Panc1 (cell line): ENCODE measurements around the gene LYST. TPM values are rescaled to one million over a fixed set of nuclear protein-coding genes. Genes with fewer than 3 reads are reported as not detected.

Experiments used
- ATAC-seq: fragments of 200-7000 bp; cut with Tn5 transposase; 2 replicates; pipeline ENCODE4 v1.9.1; 2020; ENCODE audit warnings: mild to moderate bottlenecking, moderate library complexity
- BruUV-seq: library from RNA; stranded (reverse); fragments of 400-500 nt; replicated peaks from 2 replicates; lab custom pipeline; 2021; lab: Mats Ljungman, UMichigan
- CTCF ChIA-PET: fragments of 300-600 bp; sonication (Branson Sonifier 250); formaldehyde crosslinking; loops from one replicate; lab custom pipeline; 2022; ENCODE audit warnings: antibody characterized with exemption; lab: Charles Lee
- POLR2A ChIA-PET: fragments of 300-600 bp; sonication (Branson Sonifier 250); formaldehyde crosslinking; loops from one replicate; lab custom pipeline; 2022; ENCODE audit warnings: antibody characterized with exemption; lab: Charles Lee
- DNase-seq: peaks from one replicate; pipeline ENCODE4 v3.0.0-alpha.2; 2010; ENCODE audit warnings: low read depth, low spot score
- H3K27ac ChIP-seq: 2 replicates; pipeline ENCODE4 v1.5.1; 2011; ENCODE audit warnings: mild to moderate bottlenecking, low read length, inconsistent platforms
- H3K27me3 ChIP-seq: fragments of 200-500 bp; sonication (Bioruptor generic); 2 replicates; pipeline ENCODE4 v1.6.0; 2014; ENCODE audit warnings: low read length, inconsistent platforms; ENCODE audit not compliant: control insufficient read depth, insufficient read depth
- H3K36me3 ChIP-seq: fragments of 200-500 bp; sonication (Bioruptor generic); 2 replicates; pipeline ENCODE4 v1.5.1; 2014; ENCODE audit warnings: inconsistent platforms, mild to moderate bottlenecking, low read length, moderate library complexity; ENCODE audit not compliant: control insufficient read depth, insufficient read depth
- H3K4me1 ChIP-seq: 2 replicates; pipeline ENCODE4 v1.5.1; 2011; ENCODE audit warnings: inconsistent platforms, mild to moderate bottlenecking, low read length, moderate library complexity; ENCODE audit not compliant: control insufficient read depth, insufficient read depth
- H3K4me3 ChIP-seq, 2 experiments: 2 replicates each; pipeline ENCODE4 v1.5.1; 2011 to 2012; ENCODE audit warnings: low read depth in 2 of 2, low read length in 2 of 2, mild to moderate bottlenecking in 2 of 2, inconsistent platforms in 1 of 2, moderate library complexity in 1 of 2
- H3K9me3 ChIP-seq: fragments of 200-500 bp; sonication (Bioruptor generic); 2 replicates; pipeline ENCODE4 v1.5.1; 2014; ENCODE audit warnings: low read depth, mild to moderate bottlenecking, inconsistent platforms, low read length, moderate library complexity; ENCODE audit not compliant: control insufficient read depth, insufficient read depth
- POLR2AphosphoS5 ChIP-seq: IDR thresholded peaks from 2 replicates; pipeline ENCODE4 v1.6.1; 2012; ENCODE audit warnings: mild to moderate bottlenecking, low read depth, low read length, moderate library complexity
- SIN3A ChIP-seq: IDR thresholded peaks from 2 replicates; pipeline ENCODE4 v1.6.1; 2012; ENCODE audit warnings: low read depth, mild to moderate bottlenecking, low read length, moderate library complexity, borderline replicate concordance; ENCODE audit not compliant: insufficient read depth
- TCF7L2 ChIP-seq: IDR thresholded peaks from 2 replicates; pipeline ENCODE4 v1.6.1; 2011; ENCODE audit warnings: mild to moderate bottlenecking, low read depth, low read length, inconsistent platforms
- in situ Hi-C: cut with HindIII; loops from 2 replicates; pipeline ENCODE4 v1.10.0; 2016; ENCODE audit warnings: low sequenced_read_pairs, low pct_unique_long_range_greater_than_20kb
- intact Hi-C: fragments of 100-400 bp; cut with micrococcal nuclease; formaldehyde crosslinking; loops from one replicate; pipeline ENCODE4 v1.10.0; 2022; ENCODE audit not compliant: unreplicated experiment
- total RNA-seq: library from RNA; stranded (reverse); gene quantifications from one replicate; pipeline ENCODE4 v1.2.1, GENCODE V29; 2021; ENCODE audit not compliant: unreplicated experiment
- TF ChIP-seq, protein P1 (sequence below), 2 experiments: IDR thresholded peaks; 2 replicates each; pipeline ENCODE4 v1.6.1; 2011 to 2012; ENCODE audit warnings: low read depth in 2 of 2, control low read depth in 1 of 2, low read length in 1 of 2, mild to moderate bottlenecking in 1 of 2, moderate library complexity in 1 of 2; ENCODE audit not compliant: insufficient read depth in 1 of 2
- TF ChIP-seq, protein P2 (sequence below): fragments of 450-650 bp; IDR thresholded peaks from 2 replicates; pipeline ENCODE4 v1.5.1; 2017; ENCODE audit warnings: mild to moderate bottlenecking

LYST gene
- total RNA-seq, 1 experiment from 2014 or later = 75.2 TPM

DNA sequence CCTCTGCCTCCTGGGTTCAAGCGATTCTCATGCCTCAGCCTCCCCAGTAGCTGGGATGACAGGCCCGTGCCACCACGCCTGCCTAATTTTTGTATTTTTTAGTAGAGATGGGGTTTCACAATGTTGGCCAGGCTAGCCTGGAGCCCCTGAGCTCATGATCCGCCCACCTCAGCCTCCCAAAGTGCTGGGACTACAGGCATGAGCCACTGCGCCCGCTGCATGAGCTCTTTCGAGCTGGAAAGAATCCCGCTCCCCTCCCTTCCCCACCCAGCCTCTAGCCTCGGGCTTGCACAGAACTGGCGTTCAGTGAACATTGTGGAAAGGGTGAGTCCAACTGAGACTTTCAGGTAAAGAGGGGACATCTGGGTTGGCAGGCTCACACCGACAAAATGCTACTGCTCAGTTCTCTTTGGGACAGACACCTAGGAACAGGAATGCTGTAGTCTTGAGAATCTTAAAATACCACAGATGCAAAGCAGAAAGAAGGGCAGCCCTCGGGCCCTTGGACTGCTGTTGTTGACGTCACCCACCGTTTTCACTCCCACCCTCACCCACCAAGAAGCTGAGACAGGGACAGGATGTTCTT lies 207.4 kb downstream of the LYST start:
- Histone ChIP-seq H3K27ac (no peak overlapping the region), H3K4me3 (no peak overlapping the region), H3K4me1 (peaks cover 6% of the 10 kb centered on the region; the same call in 1 of the 2 replicates), H3K36me3 (peaks cover 22% of the 10 kb centered on the region), H3K9me3 (no peaks in the 10 kb centered on the region), H3K27me3 (no peaks in the 10 kb centered on the region)
- TF ChIP-seq, protein P1, sequence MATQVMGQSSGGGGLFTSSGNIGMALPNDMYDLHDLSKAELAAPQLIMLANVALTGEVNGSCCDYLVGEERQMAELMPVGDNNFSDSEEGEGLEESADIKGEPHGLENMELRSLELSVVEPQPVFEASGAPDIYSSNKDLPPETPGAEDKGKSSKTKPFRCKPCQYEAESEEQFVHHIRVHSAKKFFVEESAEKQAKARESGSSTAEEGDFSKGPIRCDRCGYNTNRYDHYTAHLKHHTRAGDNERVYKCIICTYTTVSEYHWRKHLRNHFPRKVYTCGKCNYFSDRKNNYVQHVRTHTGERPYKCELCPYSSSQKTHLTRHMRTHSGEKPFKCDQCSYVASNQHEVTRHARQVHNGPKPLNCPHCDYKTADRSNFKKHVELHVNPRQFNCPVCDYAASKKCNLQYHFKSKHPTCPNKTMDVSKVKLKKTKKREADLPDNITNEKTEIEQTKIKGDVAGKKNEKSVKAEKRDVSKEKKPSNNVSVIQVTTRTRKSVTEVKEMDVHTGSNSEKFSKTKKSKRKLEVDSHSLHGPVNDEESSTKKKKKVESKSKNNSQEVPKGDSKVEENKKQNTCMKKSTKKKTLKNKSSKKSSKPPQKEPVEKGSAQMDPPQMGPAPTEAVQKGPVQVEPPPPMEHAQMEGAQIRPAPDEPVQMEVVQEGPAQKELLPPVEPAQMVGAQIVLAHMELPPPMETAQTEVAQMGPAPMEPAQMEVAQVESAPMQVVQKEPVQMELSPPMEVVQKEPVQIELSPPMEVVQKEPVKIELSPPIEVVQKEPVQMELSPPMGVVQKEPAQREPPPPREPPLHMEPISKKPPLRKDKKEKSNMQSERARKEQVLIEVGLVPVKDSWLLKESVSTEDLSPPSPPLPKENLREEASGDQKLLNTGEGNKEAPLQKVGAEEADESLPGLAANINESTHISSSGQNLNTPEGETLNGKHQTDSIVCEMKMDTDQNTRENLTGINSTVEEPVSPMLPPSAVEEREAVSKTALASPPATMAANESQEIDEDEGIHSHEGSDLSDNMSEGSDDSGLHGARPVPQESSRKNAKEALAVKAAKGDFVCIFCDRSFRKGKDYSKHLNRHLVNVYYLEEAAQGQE (IDR thresholded peaks at IDR 0.05; ENCODE audit: insufficient read depth in 1 of 2, low read depth in 2 of 2, low read length in 1 of 2) = no peak
- TF ChIP-seq TCF7L2 = no peak
- TF ChIP-seq, protein P2, sequence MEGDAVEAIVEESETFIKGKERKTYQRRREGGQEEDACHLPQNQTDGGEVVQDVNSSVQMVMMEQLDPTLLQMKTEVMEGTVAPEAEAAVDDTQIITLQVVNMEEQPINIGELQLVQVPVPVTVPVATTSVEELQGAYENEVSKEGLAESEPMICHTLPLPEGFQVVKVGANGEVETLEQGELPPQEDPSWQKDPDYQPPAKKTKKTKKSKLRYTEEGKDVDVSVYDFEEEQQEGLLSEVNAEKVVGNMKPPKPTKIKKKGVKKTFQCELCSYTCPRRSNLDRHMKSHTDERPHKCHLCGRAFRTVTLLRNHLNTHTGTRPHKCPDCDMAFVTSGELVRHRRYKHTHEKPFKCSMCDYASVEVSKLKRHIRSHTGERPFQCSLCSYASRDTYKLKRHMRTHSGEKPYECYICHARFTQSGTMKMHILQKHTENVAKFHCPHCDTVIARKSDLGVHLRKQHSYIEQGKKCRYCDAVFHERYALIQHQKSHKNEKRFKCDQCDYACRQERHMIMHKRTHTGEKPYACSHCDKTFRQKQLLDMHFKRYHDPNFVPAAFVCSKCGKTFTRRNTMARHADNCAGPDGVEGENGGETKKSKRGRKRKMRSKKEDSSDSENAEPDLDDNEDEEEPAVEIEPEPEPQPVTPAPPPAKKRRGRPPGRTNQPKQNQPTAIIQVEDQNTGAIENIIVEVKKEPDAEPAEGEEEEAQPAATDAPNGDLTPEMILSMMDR = no peak
- no peak for TF ChIP-seq POLR2AphosphoS5
- no peak for TF ChIP-seq SIN3A
- ATAC-seq = no peak
- DNase-seq = no peak
- ChIA-PET POLR2A (interaction anchor here (0.7 kb wide), 1 partner anchor 91 kb away, joined by 8 read pairs; no protein-coding TSS in a partner anchor), CTCF (interaction anchor here (0.6 to 0.7 kb wide), 2 partner anchors 123 to 125 kb away, joined by 3 to 4 read pairs; no protein-coding TSS in a partner anchor)
- BruUV-seq = no TSS peak
- intact Hi-C loops (no loop called here), in situ Hi-C loops (no loop called here)

DNA sequence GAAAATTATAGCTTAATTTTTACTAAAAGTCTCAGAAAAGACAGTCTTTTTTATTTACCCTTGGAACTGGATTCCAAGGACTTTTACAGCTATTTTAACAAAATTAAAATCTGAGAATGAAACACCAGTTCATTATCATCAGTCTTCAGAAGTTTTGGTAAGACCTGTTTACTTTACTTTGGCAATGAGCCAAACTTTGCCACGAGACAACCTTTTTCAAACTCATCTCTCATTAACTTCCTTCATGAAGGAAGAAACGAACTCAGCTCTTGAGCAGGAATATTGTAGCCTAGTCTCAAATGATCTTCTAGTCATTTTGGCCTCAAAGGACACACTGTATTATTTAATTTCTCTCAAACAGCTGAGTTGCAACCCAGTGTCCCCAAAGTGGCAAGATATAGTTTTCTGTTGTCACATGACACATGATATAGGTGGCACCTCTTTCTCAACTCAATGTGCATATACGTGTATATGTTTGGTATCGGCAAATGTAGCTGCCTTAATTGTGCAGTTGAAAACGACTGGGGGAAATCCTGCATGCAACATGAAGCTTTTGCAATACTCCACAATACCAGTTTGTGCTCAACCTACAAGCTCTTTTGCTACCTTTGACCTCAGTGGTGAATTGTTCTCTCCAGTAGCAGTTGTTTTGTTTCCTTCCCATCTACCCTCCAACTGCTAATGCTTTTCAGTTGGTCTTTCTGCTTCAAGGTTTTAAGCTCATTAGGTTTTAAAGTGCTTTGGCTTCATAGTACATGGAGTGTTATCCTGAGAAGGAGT lies 208.8 kb downstream of the LYST start:
- TF ChIP-seq POLR2AphosphoS5 = no peak
- no peak for TF ChIP-seq SIN3A
- H3K27me3 ChIP-seq = no peaks in the 10 kb centered on the region
- peaks cover 6% of the 10 kb centered on the region; the same call in 1 of the 2 replicates for H3K4me1 ChIP-seq
- no peaks in the 10 kb centered on the region for H3K9me3 ChIP-seq
- no TSS peak for BruUV-seq
- H3K4me3 ChIP-seq = no peak overlapping the region
- ATAC-seq (peak; percentile 53), DNase-seq (no peak)
- in situ Hi-C loops = no loop called here
- H3K36me3 ChIP-seq = peaks cover 13% of the 10 kb centered on the region
- H3K27ac ChIP-seq = no peak overlapping the region
- ChIA-PET POLR2A (interaction anchor here (0.8 kb wide), 1 partner anchor 32 kb away, joined by 3 read pairs; no protein-coding TSS in a partner anchor), CTCF (interaction anchor here (0.7 kb wide), 1 partner anchor 57 kb away, joined by 3 read pairs; no protein-coding TSS in a partner anchor)
- intact Hi-C loops = no loop called here
